ENCODE measurements around the gene PKN3. TPM values are rescaled to one million over a fixed set of nuclear protein-coding genes. Genes with fewer than 3 reads are reported as not detected.

Gene PKN3
- polyA plus RNA-seq, 3 donors from 2014 or later = 2.1 to 3.9 (median 2.9) TPM

DNA sequence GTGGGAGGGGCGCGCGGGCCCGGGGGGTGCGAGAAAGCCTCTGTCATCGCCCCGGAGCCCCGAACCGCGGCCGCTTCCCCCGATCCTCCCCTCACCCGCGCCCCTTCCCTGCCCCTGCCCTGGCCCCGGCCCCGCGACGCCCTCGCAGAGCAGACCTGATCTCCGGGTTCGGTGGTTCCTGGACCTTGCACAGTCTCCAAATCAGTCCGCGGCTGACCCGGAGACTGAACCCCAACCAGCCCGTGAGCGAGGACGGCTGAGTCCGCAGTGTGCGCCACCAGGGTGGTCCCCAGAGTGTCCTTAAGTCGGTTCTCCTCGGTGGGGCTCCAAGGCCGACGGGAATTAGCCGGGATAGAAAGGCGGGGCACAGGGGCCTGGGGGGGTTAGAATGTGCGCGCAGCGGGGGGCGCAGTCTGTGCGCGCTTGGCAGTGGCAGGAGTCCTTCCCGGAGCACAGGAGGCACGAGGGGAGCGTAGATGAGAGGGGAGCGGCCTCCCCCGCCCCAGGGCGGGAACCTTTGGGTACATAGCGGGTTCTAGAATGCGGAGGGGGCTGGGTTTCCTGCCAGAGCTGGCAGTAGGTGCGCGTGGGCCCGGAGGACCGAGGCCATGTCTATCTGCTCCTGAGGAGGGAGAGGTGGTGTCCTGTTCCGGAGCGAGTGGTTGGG, 779 bp downstream of the PKN3 start:
- Mint-ChIP-seq H3K4me1 (peaks cover 6 to 10% of the 10 kb centered on the region in 2 donors), H3K4me3 (peak overlapping the region; percentile 65 to 82 (median 75)), H3K36me3 (no peaks in the 10 kb centered on the region), H3K27ac (peak overlapping the region in 1 of 6 donors; percentile 55), H3K27me3 (ENCODE audit: low read depth in 3 of 3) (peaks cover 0 to 2% (median 0%) of the 10 kb centered on the region in 3 donors), H3K9me3 (no peaks in the 10 kb centered on the region)
- DNase-seq = peak in 2 of 3 donors; percentile 19 to 25

DNA sequence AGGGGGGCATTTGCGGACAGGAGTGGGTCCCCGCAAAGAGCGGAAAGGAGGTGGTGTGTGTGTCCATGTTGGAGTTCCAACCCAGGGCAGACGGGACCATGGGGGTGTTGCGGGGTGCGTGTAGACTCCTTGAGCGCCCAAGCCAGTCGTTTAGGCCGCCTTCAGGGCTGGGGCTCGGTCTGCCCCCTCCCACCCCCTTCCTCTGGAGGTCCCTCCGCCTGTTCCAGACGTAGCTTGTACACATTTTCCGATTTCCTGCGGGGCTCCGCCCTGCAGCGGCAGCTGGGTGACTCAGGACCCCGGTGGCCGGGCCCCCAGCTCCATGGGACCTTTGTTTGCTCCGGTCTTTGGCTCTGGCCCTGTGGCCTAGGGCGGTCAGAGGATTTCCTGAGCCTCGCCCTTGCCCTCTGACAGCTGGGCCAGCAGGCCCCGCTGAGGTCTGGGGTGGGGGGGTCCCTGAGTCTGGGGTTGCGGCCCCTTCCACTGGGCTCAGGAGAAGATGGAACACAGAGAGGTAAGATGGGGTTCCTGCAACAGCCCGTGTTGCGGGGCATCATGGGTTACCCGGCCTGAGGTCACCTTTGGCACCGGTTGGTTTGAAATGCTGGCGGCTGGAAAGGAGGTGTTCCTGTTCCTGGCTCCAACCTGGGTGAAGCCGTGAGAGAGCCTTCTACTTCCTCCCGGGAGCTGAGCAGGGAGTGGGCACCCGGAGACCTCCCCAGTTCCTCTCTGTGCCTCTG, 1.5 kb downstream of the PKN3 start:
- no peak for DNase-seq
- H3K27me3 Mint-ChIP-seq (ENCODE audit: low read depth in 3 of 3) = peaks cover 0 to 2% (median 0%) of the 10 kb centered on the region in 3 donors
- H3K4me1 Mint-ChIP-seq = peaks cover 6 to 10% of the 10 kb centered on the region in 2 donors
- H3K36me3 Mint-ChIP-seq = no peaks in the 10 kb centered on the region
- peak overlapping the region; percentile 65 to 82 (median 75) for H3K4me3 Mint-ChIP-seq
- no peaks in the 10 kb centered on the region for H3K9me3 Mint-ChIP-seq
- H3K27ac Mint-ChIP-seq = no peak overlapping the region

DNA sequence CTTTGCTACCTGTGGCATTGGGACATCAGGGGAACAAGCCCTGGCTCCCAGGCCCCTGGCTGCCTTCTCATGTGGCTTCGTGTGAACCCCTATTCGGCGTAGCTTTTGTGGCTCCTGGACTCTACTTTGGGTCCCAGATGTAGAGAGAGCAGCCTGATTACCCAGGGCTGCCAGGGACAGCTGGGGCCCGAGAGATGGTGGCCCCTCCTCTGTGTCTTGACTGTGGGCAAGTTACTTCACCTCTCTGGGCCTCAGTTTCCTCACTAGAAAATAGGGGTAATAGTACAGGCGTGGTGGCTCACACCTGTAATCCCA, 2.0 kb downstream of the PKN3 start:
- Mint-ChIP-seq H3K27ac (no peak overlapping the region), H3K4me3 (peak overlapping the region; percentile 21 to 69 (median 52)), H3K9me3 (no peaks in the 10 kb centered on the region), H3K27me3 (ENCODE audit: low read depth in 3 of 3) (peaks cover 0 to 2% (median 0%) of the 10 kb centered on the region in 3 donors), H3K36me3 (no peaks in the 10 kb centered on the region), H3K4me1 (peaks cover 6 to 10% of the 10 kb centered on the region in 2 donors)
- DNase-seq = no peak

DNA sequence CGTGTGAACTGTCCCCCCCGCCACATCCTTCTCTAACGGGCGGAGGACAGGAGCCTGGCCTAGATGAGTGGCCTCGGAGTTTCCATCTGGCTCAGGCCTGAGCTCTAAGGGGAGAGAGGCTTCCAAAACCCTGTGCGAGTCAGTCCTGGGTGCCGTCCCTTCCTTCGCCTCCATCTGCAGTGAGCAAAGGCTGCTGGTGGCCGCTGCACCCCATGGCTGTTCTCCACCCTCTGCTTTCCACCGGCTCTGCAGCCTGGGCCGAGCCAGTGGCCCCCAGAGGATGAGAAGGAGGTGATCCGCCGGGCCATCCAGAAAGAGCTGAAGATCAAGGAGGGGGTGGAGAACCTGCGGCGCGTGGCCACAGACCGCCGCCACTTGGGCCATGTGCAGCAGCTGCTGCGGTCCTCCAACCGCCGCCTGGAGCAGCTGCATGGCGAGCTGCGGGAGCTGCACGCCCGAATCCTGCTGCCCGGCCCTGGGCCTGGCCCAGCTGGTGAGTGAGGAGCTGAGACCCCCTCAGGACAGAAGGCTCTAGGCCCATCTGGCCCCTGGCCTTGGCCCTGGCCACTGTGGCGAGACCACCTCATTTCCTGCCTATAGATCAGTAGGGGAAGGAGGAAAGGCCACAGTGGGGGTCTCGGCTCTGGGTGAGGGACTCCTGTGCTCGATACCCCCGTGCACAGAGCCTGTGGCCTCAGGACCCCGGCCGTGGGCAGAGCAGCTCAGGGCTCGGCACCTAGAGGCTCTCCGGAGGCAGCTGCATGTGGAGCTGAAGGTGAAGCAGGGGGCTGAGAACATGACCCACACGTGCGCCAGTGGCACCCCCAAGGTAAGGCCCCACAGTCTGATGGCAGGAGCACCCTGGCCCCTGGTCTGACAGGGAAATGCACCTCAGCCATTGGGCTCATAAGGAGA, 3.0 kb downstream of the PKN3 start:
- peaks cover 6 to 10% of the 10 kb centered on the region in 2 donors for H3K4me1 Mint-ChIP-seq
- H3K9me3 Mint-ChIP-seq = no peaks in the 10 kb centered on the region
- DNase-seq = no peak
- no peak overlapping the region for H3K27ac Mint-ChIP-seq
- no peak overlapping the region for H3K4me3 Mint-ChIP-seq
- H3K36me3 Mint-ChIP-seq = no peaks in the 10 kb centered on the region
- H3K27me3 Mint-ChIP-seq (ENCODE audit: low read depth in 3 of 3) = peaks cover 0 to 4% (median 0%) of the 10 kb centered on the region in 3 donors

DNA sequence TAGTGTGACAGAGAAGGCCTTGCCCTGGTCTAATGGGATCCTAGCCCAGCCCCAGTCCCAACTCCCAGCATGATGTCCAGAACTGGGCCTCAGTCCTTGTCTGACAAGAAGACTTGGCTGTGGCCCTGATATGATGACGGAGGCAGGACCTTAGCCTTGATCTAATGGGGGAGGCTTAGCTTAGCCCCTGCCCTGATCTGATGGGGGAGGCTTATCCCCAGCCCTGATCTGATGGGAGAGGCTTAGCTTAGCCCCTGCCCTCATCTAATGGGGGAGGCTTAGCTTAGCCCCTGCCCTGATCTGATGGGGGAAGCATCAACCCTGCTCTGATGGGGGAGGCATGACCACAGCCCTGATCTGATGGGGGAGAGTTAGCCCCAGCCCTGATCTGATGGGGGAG, 3.7 kb downstream of the PKN3 start:
- Mint-ChIP-seq H3K4me1 (peaks cover 6 to 10% of the 10 kb centered on the region in 2 donors), H3K9me3 (no peaks in the 10 kb centered on the region), H3K27me3 (ENCODE audit: low read depth in 3 of 3) (peaks cover 0 to 5% (median 0%) of the 10 kb centered on the region in 3 donors), H3K27ac (no peak overlapping the region), H3K36me3 (no peaks in the 10 kb centered on the region), H3K4me3 (no peak overlapping the region)
- no peak for DNase-seq

DNA sequence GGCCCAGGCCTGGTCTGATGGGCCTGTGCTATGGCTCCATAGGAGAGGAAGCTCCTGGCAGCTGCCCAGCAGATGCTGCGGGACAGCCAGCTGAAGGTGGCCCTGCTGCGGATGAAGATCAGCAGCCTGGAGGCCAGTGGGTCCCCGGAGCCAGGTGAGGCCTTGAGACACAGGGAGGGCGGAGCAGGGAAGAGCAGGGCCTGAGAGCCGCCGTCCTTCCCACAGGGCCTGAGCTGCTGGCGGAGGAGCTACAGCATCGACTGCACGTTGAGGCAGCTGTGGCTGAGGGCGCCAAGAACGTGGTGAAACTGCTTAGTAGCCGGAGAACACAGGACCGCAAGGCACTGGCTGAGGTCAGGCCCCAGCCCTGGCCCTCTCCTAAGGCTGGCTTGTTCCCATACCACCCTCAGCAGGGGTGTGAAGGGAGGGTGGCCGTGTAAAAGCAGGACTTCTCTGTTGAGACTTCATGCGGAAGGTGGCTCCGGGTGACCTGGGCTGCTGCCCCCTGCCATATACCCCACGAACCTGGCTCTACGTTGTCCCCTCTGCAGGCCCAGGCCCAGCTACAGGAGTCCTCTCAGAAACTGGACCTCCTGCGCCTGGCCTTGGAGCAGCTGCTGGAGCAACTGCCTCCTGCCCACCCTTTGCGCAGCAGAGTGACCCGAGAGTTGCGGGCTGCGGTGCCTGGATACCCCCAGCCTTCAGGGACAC, 4.5 kb downstream of the PKN3 start:
- no peak overlapping the region for H3K4me3 Mint-ChIP-seq
- no peaks in the 10 kb centered on the region for H3K9me3 Mint-ChIP-seq
- no peak for DNase-seq
- no peaks in the 10 kb centered on the region for H3K36me3 Mint-ChIP-seq
- no peak overlapping the region for H3K27ac Mint-ChIP-seq
- peaks cover 6 to 9% of the 10 kb centered on the region in 2 donors for H3K4me1 Mint-ChIP-seq
- peaks cover 0 to 5% (median 2%) of the 10 kb centered on the region in 3 donors for H3K27me3 Mint-ChIP-seq (ENCODE audit: low read depth in 3 of 3)

DNA sequence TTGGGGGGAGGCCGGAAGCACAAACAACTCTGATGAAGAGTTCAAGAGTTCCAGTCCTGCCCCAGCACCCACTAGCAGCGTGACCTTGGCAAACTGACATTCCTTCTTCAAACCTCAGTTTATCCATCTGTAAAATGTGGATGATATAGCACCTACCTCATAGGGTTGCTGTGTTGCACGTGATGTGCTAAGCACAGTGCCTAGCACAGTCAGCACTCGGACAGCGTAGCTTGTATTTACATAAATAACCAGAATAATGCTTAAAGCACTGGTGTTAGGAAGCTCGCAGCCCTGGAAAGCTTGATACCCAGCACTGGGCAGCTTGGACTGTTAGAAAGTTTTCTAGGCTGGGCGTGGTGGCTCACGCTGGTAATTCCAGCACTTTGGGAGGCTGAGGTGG, 5.1 kb downstream of the PKN3 start:
- no peak for DNase-seq
- no peak overlapping the region for H3K27ac Mint-ChIP-seq
- peaks cover 0 to 4% of the 10 kb centered on the region in 2 donors for H3K4me1 Mint-ChIP-seq

DNA sequence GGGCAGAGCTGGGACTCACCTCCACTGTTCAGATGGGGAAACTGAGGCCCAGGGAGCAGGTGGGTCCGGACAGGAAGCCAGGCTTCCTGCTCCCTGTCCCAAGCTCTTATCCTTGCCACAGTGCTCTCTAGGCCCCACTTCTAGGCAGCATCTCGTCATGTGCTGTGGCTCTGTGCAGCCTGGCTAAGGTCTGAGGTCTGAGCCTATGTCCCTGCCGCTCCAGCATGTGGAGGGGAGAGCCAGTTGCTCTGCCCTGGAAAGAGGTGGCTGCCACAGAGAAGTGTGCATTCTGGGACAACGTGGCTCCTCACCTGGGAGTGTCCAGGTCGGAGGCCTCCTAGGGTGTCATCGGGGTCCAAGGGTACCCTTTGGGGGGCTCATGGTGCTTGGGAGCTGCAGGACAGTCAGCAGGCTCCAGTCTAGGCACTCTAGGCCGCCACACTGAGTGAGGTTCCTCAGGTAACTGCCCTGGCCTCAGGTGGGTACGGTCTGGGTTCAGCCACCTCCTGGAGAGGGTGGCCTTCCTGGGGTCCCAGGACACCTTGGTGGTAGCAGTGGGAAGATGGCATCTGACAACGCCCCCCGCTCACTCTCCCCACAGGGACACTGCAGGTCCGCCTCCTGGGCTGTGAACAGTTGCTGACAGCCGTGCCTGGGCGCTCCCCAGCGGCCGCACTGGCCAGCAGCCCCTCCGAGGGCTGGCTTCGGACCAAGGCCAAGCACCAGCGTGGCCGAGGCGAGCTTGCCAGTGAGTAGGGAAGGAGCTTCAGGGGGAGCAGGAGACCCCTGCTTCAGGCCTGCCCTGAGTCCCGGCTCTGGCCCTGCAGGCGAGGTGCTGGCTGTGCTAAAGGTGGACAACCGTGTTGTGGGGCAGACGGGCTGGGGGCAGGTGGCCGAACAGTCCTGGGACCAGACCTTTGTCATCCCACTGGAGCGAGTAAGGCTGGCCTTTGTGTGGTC, 10.4 kb downstream of the PKN3 start:
- no peak overlapping the region for H3K4me3 Mint-ChIP-seq
- H3K36me3 Mint-ChIP-seq = no peaks in the 10 kb centered on the region
- DNase-seq = no peak

More for the DNA sequence above, 5.1 kb downstream of the PKN3 start:
- H3K27me3 Mint-ChIP-seq (ENCODE audit: low read depth in 3 of 3) = peaks cover 0 to 5% (median 2%) of the 10 kb centered on the region in 3 donors
- H3K4me3 Mint-ChIP-seq = no peak overlapping the region
- H3K36me3 Mint-ChIP-seq = no peaks in the 10 kb centered on the region
- H3K9me3 Mint-ChIP-seq = no peaks in the 10 kb centered on the region

DNA sequence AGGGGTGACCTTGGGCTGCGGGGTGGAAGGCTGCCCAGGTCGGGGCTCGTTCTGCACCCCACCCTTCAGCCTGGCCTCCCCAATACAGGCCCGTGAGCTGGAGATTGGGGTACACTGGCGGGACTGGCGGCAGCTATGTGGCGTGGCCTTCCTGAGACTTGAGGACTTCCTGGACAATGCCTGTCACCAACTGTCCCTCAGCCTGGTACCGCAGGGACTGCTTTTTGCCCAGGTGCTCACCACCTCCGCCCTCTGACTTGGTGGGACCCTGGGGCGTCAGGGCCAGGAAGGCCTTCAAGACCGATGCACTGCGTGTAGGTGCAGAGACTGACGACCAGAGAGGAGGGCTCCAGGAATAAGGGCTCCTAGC, 11.1 kb downstream of the PKN3 start:
- Mint-ChIP-seq H3K27me3 (ENCODE audit: low read depth in 3 of 3) (peaks cover 0 to 3% (median 2%) of the 10 kb centered on the region in 3 donors), H3K4me3 (no peak overlapping the region), H3K36me3 (no peaks in the 10 kb centered on the region), H3K9me3 (no peaks in the 10 kb centered on the region), H3K4me1 (no peaks in the 10 kb centered on the region), H3K27ac (no peak overlapping the region)
- DNase-seq = no peak

More for the DNA sequence above, 10.4 kb downstream of the PKN3 start:
- Mint-ChIP-seq H3K27me3 (ENCODE audit: low read depth in 3 of 3) (peaks cover 0 to 3% (median 2%) of the 10 kb centered on the region in 3 donors), H3K27ac (no peak overlapping the region), H3K9me3 (no peaks in the 10 kb centered on the region), H3K4me1 (no peaks in the 10 kb centered on the region)

DNA sequence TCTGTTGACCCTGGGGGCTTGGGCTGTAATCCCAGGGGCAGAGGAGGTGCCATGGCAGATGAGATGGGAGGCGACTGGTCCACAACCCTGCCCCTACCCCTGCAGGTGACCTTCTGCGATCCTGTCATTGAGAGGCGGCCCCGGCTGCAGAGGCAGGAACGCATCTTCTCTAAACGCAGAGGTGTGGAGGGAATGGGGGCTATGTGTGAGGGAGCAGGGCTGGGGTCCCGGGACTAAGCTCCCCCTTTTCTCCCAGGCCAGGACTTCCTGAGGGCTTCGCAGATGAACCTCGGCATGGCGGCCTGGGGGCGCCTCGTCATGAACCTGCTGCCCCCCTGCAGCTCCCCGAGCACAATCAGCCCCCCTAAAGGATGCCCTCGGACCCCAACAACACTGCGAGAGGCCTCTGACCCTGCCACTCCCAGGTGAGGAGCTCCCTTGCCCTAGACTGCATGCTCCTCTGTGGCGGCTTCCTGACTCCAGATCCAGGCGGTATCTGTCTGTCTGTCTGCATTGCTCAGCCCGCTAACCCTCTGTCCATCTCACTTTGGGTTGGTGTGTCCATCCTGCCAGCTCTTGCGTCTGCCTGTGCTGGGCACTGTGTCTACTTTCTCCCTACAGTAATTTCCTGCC, 11.8 kb downstream of the PKN3 start:
- no peaks in the 10 kb centered on the region for H3K9me3 Mint-ChIP-seq
- no peak for DNase-seq
- H3K4me3 Mint-ChIP-seq = no peak overlapping the region
- no peak overlapping the region for H3K27ac Mint-ChIP-seq
- no peaks in the 10 kb centered on the region for H3K36me3 Mint-ChIP-seq
- H3K4me1 Mint-ChIP-seq = no peaks in the 10 kb centered on the region
- peaks cover 0 to 3% (median 2%) of the 10 kb centered on the region in 3 donors for H3K27me3 Mint-ChIP-seq (ENCODE audit: low read depth in 3 of 3)

DNA sequence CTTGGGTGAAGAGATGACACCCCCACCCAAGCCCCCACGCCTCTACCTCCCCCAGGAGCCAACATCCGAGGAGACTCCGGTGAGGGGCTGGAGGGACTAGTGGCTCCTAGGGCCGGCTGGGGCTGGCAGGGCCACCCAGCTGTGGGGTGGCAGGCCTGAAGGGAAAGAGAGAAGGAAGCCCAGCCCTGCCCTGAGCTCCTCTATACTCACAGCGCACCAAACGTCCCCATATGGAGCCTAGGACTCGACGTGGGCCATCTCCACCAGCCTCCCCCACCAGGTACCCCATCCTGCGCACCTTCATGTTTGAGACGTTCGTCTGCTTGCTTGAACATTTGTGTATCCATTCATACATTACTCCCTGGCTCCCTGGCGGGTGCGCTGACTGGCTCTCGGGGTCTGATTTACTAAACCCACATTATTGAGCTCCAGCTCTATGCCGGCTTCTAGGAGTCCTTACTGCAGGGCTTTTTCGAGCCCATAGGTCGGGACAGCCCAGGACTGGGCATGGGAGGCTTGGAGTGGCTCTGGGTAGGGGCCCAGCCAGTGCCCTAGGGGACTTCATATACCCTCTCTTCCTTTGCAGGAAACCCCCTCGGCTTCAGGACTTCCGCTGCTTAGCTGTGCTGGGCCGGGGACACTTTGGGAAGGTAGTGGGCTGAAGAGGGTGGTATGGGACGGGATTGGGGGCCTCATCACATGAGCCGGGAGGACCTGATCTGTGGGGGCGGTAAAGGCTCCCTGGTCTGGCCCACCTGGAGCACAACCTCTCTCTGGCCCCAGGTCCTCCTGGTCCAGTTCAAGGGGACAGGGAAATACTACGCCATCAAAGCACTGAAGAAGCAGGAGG, 12.5 kb downstream of the PKN3 start:
- Mint-ChIP-seq H3K27ac (no peak overlapping the region), H3K4me3 (no peak overlapping the region), H3K27me3 (ENCODE audit: low read depth in 3 of 3) (peaks cover 0 to 3% (median 2%) of the 10 kb centered on the region in 3 donors), H3K4me1 (no peaks in the 10 kb centered on the region), H3K36me3 (no peaks in the 10 kb centered on the region), H3K9me3 (no peaks in the 10 kb centered on the region)
- no peak for DNase-seq

DNA sequence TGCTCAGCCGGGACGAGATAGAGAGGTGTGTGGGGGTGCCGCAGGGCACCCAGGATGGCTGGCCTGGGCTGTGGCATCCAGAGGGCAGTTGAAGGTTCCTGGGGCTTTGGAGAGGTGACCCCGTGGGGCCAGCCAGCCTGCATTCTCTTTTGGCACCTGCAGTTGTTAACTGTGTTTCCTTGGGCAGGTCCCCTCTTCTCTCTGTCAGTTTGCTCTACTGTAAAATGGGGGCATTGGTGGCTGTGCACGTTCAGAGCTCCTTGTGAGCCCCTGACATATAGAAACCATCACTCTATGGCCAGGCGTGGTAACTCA, 13.1 kb downstream of the PKN3 start:
- H3K4me1 Mint-ChIP-seq = no peaks in the 10 kb centered on the region
- H3K9me3 Mint-ChIP-seq = no peaks in the 10 kb centered on the region
- no peak overlapping the region for H3K27ac Mint-ChIP-seq
- H3K4me3 Mint-ChIP-seq = no peak overlapping the region
- H3K36me3 Mint-ChIP-seq = no peaks in the 10 kb centered on the region
- H3K27me3 Mint-ChIP-seq (ENCODE audit: low read depth in 3 of 3) = peaks cover 0 to 2% (median 0%) of the 10 kb centered on the region in 3 donors
- DNase-seq = no peak
